Fibroblast of lung (primary cell): Measurements from ENCODE around the gene RASGRF2.

ENCODE experiments used
- CTCF ChIP-seq, 2 donors: IDR thresholded peaks in 1 of 2; conservative IDR thresholded peaks in 1 of 2; 1 replicate in 1 of 2; 2 replicates in 1 of 2; pipeline ENCODE4 v1.5.1; 2011 to 2012; ENCODE audit warnings: low read length in 2 of 2, control low read depth in 1 of 2, inconsistent platforms in 1 of 2, low read depth in 1 of 2, mild to moderate bottlenecking in 1 of 2
- EZH2 ChIP-seq: IDR thresholded peaks from 2 replicates; pipeline ENCODE4 v1.5.1; 2012; ENCODE audit warnings: low read length, control low read depth, mild to moderate bottlenecking; ENCODE audit errors: missing control alignments

GRCh38 chr5:81145329-81145935 lies 185.3 kb downstream of the RASGRF2 start:
- no peak for TF ChIP-seq CTCF (conservative IDR thresholded peaks at IDR 0.05 in 1 of 2, IDR thresholded peaks at IDR 0.05 in 1 of 2; ENCODE audit: low read depth in 1 of 2, low read length in 2 of 2)
- TF ChIP-seq EZH2, result no peak
